Uterus (tissue), 4 donors: ENCODE results near the gene FAM53B. TPM values are rescaled to one million over a fixed set of nuclear protein-coding genes. Genes with fewer than 3 reads are reported as not detected.

Source experiments
- DNase-seq, 2 donors: peaks; one replicate each; pipeline ENCODE4 v3.0.0-alpha.2; 2019 to 2020
- H3K27ac ChIP-seq, 2 donors: fragments of 200-600 bp; sonication (generic); 1 replicate in 1 of 2; 2 replicates in 1 of 2; pipeline ENCODE4 v1.5.1; 2016 to 2018
- H3K27me3 ChIP-seq, 2 donors: fragments of 200-600 bp; sonication (generic); one replicate each; pipeline ENCODE4 v1.5.1; 2018 to 2019; ENCODE audit warnings: control low read depth in 1 of 2
- H3K36me3 ChIP-seq, 2 donors: fragments of 200-600 bp; sonication (generic); one replicate each; pipeline ENCODE4 v1.5.1; 2019; ENCODE audit warnings: control low read depth in 1 of 2
- H3K4me1 ChIP-seq, 2 donors: fragments of 200-600 bp; sonication (generic); one replicate each; pipeline ENCODE4 v1.5.1; 2018 to 2019; ENCODE audit warnings: control low read depth in 1 of 2
- H3K4me3 ChIP-seq, 2 donors: fragments of 200-600 bp; sonication (generic); 1 replicate in 1 of 2; 2 replicates in 1 of 2; pipeline ENCODE4 v1.5.1; 2018 to 2019; ENCODE audit warnings: mild to moderate bottlenecking in 1 of 2
- H3K9me3 ChIP-seq, 2 donors: fragments of 200-600 bp; sonication (generic); one replicate each; pipeline ENCODE4 v1.5.1; 2019; ENCODE audit warnings: control low read depth in 1 of 2
- CTCF ChIP-seq, 4 experiments: fragments of 200-600 bp in 2 of 4; fragments of 450-650 bp in 2 of 4; sonication (generic) in 2 of 4; IDR thresholded peaks; one replicate each; pipeline ENCODE4 v1.5.1; 2016 to 2019; ENCODE audit warnings: antibody characterized with exemption in 4 of 4, mild to moderate bottlenecking in 2 of 4, moderate library complexity in 1 of 4
- POLR2A ChIP-seq, 2 donors: fragments of 450-650 bp; IDR thresholded peaks; one replicate each; pipeline ENCODE4 v1.6.1; 2016; ENCODE audit warnings: antibody characterized with exemption in 2 of 2, mild to moderate bottlenecking in 1 of 2, moderate library complexity in 1 of 2
- intact Hi-C: fragments of 100-400 bp; cut with DNase I; formaldehyde crosslinking; loops from one replicate; pipeline ENCODE4 v1.15.1; 2023; ENCODE audit warnings: low total_unique reads
- total RNA-seq, 4 donors: library from RNA; depleted of rRNA in 3 of 4; stranded (reverse); fragments of >200 nt in 3 of 4; gene quantifications; one replicate each; pipeline versions ENCODE4 v1.1.0 to v1.2.4, GENCODE V29; 2014 to 2023
- donor health status: DM: yes; HTN: yes; CAD: no.

Gene FAM53B
- total RNA-seq, 4 donors from 2014 or later, result 10.9 to 94.3 (median 67.8) TPM

DNA sequence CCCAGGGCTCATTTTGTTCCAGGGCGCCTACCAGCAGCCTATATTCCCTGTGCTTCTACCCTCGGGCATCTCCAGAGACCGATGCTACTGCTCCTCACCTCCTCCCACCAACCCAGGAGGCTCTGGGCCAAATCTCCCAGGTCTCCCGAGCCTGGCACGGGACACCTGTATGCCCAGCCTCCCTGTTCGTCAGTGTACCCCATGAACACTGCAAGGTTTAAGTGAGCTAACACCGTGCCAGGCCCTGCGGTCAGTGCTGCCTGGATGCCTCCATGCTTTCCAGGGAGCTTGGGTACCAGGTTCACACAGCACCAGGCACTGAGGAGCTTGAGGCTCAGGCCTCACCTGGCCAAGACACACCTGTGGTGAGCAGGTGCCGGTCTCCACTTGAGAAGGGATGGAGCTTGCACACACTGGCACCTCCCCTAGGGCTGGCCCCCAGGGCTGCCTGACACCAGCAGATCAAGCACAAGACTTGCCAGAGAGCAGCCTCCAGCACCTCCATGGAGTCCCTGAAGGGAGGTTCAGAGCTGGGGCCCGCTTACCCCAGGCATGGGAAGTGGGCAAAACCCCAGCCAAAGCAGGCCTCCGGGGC, 80.3 kb downstream of the FAM53B start:
- Histone ChIP-seq H3K27me3 (no peaks in the 10 kb centered on the region), H3K36me3 (no peaks in the 10 kb centered on the region), H3K4me1 (peaks cover 0 to 3% of the 10 kb centered on the region in 2 donors), H3K9me3 (no peaks in the 10 kb centered on the region), H3K27ac (no peak overlapping the region), H3K4me3 (no peak overlapping the region)
- no peak for DNase-seq
- TF ChIP-seq CTCF (IDR thresholded peaks at IDR 0.05), result no peak
- no peak for TF ChIP-seq POLR2A (IDR thresholded peaks at IDR 0.05)
- intact Hi-C loops, result no loop called here

DNA sequence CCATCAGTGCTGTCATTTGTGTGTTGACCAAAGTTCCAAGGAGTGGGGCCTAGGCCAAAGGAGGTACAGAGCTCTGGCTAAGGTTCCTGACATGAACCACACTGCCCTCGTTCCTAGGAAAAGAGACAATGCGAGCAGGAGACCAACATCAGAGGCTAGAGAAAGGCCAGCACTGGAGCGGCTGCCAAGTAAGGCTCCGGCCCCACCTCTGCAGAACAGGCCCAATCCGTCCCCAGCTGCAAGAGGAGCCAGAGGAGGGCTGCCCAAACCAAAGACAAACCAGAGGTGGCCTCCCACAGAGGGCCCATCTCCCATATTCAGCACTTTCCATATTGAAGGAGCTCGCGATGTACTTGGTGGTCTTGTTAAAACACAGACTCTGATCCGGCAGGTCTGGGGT, 81.0 kb downstream of the FAM53B start:
- TF ChIP-seq POLR2A (IDR thresholded peaks at IDR 0.05) (no peak), CTCF (IDR thresholded peaks at IDR 0.05) (no peak)
- intact Hi-C loops, result no loop called here

GRCh38 chr10:124661660-124662180, 82.5 kb downstream of the FAM53B start:
- H3K9me3 ChIP-seq, result no peaks in the 10 kb centered on the region
- no peaks in the 10 kb centered on the region for H3K36me3 ChIP-seq
- H3K4me3 ChIP-seq, result no peak overlapping the region
- no peaks in the 10 kb centered on the region for H3K27me3 ChIP-seq
- no peak for TF ChIP-seq CTCF (IDR thresholded peaks at IDR 0.05)
- TF ChIP-seq POLR2A (IDR thresholded peaks at IDR 0.05), result no peak
- no peak overlapping the region for H3K27ac ChIP-seq
- H3K4me1 ChIP-seq, result peaks cover 0 to 3% of the 10 kb centered on the region in 2 donors
- no peak for DNase-seq
- intact Hi-C loops, result no loop called here

More for the DNA sequence above, 81.0 kb downstream of the FAM53B start:
- no peak overlapping the region for H3K27ac ChIP-seq
- H3K27me3 ChIP-seq, result no peaks in the 10 kb centered on the region
- H3K36me3 ChIP-seq, result no peaks in the 10 kb centered on the region
- no peak overlapping the region for H3K4me3 ChIP-seq
- no peaks in the 10 kb centered on the region for H3K9me3 ChIP-seq
- DNase-seq, result no peak
- H3K4me1 ChIP-seq, result peaks cover 0 to 3% of the 10 kb centered on the region in 2 donors

DNA sequence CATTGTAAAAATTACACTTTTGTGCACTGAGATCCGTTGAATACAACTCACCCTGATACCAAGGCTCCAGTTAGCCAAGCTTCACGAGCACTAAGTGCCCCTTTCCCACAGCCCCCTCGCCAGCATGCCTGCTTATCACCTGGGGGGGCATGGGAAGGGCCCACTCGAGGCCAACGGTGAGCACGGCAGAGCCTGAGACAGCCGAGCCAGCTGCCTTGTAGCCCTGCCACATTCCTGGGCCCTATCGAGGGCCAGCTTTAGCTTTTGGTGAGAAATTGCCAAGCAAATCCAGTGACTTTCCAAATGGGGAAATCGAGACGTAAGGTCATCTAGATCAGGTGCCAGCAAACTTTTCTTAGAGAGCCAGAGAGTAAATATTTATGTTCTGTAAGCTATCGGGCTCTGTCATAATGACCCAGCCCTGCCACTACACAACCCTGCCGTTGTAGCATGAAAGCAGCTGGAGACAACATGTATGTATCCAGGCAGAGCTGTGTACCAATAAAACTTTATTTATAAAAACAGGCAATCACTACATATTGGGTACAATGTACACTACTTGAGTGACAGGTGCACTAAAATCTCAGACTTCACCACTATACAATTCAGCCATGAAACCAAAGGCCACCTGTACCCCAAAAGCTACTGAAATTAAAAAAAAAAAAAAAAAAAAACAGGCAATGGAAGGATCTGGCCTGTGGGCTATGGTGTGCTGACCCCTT, 83.6 kb downstream of the FAM53B start:
- Histone ChIP-seq H3K4me3 (no peak overlapping the region), H3K27ac (no peak overlapping the region), H3K9me3 (no peaks in the 10 kb centered on the region), H3K4me1 (peaks cover 0 to 3% of the 10 kb centered on the region in 2 donors), H3K27me3 (no peaks in the 10 kb centered on the region), H3K36me3 (no peaks in the 10 kb centered on the region)
- TF ChIP-seq CTCF (IDR thresholded peaks at IDR 0.05) (no peak), POLR2A (IDR thresholded peaks at IDR 0.05) (no peak)
- no peak for DNase-seq
- intact Hi-C loops, result no loop called here

GRCh38 chr10:124659380-124659779, 84.8 kb downstream of the FAM53B start:
- Histone ChIP-seq H3K27me3 (no peaks in the 10 kb centered on the region), H3K27ac (no peak overlapping the region), H3K4me3 (no peak overlapping the region), H3K4me1 (peaks cover 0 to 3% of the 10 kb centered on the region in 2 donors), H3K9me3 (no peaks in the 10 kb centered on the region), H3K36me3 (no peaks in the 10 kb centered on the region)
- TF ChIP-seq POLR2A (IDR thresholded peaks at IDR 0.05), result no peak
- TF ChIP-seq CTCF (IDR thresholded peaks at IDR 0.05), result no peak
- no peak for DNase-seq
- intact Hi-C loops, result no loop called here
